GM13977 (cell line): ENCODE measurements around the gene GNMT.
"Not testable (repeated sequence)": the region's sequence is repeated elsewhere in the genome, so short reads cannot be mapped to it uniquely, and the experiment has no call there.

Source experiments
- DNase-seq: peaks from one replicate; pipeline ENCODE4 v3.0.0; 2012; ENCODE audit warnings: low spot score
- CTCF ChIP-seq: IDR thresholded peaks from 2 replicates; pipeline ENCODE4 v1.5.1; 2012; ENCODE audit warnings: mild to moderate bottlenecking, control low read depth; ENCODE audit not compliant: insufficient read depth; ENCODE audit errors: extremely low read depth, missing control alignments
- in situ Hi-C: fragments of 300-500 bp; cut with MboI; formaldehyde crosslinking; loops from one replicate; pipeline ENCODE4 v1.12.0; 2022; ENCODE audit warnings: low sequenced_read_pairs, low pct_unique_long_range_greater_than_20kb, mixed read lengths, inconsistent platforms; ENCODE audit not compliant: unreplicated experiment

GNMT gene

GRCh38 chr6:42993445-42993844, 32.9 kb downstream of the GNMT start:
- no peak for DNase-seq
- in situ Hi-C loops: no loop called here
- TF ChIP-seq CTCF: no peak

GRCh38 chr6:42996513-42996912, 36.0 kb downstream of the GNMT start:
- TF ChIP-seq CTCF: no peak
- in situ Hi-C loops: no loop called here
- no peak for DNase-seq

- in situ Hi-C loops, DNase-seq: not testable (repeated sequence)
Observed at GRCh38 chr6:42998205-42998604, 37.7 kb downstream of the GNMT start.

GRCh38 chr6:43001843-43002242, 41.3 kb downstream of the GNMT start:
- no peak for DNase-seq
- TF ChIP-seq CTCF: no peak
- in situ Hi-C loops: no loop called here

GRCh38 chr6:43005844-43006243, 45.3 kb downstream of the GNMT start:
- TF ChIP-seq CTCF: no peak
- in situ Hi-C loops: no loop called here
- no peak for DNase-seq

GRCh38 chr6:43006251-43006650, 45.7 kb downstream of the GNMT start:
- in situ Hi-C loops: no loop called here
- DNase-seq: no peak
- TF ChIP-seq CTCF: no peak

GRCh38 chr6:43007126-43007525, 46.6 kb downstream of the GNMT start:
- in situ Hi-C loops: no loop called here
- no peak for DNase-seq
- TF ChIP-seq CTCF: no peak
